GM21381 (cell line): ENCODE measurements around the gene ERP27.
A peak's percentile ranks its signal among the peaks of the same experiment; 100 is the strongest.

Source experiments
- ATAC-seq: cut with Tn5 transposase; IDR thresholded peaks from one replicate; pipeline ENCODE4 v1.9.1; 2021; ENCODE audit warnings: mild to moderate bottlenecking, moderate library complexity; ENCODE audit not compliant: unreplicated experiment

Gene ERP27

DNA sequence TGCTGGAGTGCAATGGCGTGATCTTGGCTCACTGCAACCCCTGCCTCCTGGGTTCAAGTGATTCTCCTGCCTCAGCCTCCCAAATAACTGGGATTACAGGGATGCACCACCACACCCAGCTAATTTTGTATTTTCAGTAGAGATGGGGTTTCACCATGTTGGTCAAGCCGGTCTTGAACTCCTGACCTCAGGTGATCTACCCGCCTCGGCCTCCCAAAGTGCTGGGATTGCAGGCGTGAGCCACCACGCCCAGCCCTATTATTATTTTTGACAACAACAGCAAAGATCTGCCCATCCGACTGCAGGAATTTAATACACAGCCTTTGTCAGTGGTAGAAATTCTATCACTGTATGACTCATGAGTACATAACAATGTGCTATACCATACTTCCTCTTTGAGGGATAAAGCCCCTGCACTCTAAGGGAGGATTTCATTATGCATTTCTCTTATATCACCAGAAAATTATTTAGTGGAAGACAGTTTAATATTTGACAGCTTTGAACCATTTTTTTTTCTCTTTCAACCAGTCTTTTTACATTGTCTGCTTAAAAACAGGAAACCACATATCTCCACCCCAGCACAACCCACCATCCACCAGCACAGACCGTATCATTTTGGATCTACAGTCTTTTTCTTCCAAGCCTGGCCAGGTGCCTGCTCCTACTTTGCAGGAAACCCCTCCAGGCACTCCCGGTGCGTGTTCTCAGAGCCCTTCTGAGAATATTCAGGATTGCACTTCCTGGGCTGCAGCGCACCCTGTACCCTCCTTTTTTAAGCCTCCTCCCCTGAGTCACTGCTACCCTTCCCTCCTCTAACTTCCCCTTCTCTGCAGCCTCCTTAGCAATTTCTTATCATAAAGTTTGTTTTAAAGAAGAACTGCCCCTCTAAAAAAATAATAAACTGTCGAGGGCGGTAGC lies 22.5 kb upstream of the ERP27 start:
- peak; percentile 30 for ATAC-seq

GRCh38 chr12:14959916-14960496 lies 21.7 kb upstream of the ERP27 start:
- ATAC-seq: no peak

DNA sequence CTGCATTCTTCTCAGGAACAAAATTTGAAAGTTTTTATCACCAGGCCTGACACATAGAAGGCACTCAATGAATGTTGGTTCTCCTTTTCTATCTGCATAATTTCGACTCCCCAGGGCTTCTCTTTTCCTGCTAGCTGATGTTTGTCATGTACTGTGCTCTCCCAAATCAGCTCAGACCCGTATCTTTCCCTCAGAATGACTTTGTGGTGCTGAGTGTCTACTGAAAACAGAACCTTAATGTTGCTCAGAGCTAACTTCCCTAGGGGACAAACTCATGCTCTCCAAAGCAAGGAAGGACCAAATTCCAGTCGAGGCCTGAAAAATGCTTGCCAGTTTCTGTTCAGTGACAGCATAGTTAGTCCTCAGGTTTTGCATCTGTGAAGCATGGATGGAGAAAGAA lies 21.1 kb upstream of the ERP27 start:
- ATAC-seq: no peak

DNA sequence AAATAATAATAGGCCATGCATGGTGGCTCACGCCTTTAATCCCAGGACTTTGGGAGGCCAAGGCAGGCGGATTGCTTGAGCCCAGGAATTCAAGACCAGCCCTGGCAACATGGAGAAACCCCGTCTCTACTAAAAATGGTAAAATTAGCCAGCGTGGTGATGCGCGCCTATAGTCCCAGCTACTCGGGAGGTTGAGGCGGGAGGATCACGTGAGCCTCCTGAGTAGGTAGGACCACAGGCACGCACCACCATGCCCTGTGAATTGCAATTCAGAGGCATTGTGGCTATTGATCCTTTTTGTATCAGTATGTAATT lies 20.7 kb upstream of the ERP27 start:
- no peak for ATAC-seq

DNA sequence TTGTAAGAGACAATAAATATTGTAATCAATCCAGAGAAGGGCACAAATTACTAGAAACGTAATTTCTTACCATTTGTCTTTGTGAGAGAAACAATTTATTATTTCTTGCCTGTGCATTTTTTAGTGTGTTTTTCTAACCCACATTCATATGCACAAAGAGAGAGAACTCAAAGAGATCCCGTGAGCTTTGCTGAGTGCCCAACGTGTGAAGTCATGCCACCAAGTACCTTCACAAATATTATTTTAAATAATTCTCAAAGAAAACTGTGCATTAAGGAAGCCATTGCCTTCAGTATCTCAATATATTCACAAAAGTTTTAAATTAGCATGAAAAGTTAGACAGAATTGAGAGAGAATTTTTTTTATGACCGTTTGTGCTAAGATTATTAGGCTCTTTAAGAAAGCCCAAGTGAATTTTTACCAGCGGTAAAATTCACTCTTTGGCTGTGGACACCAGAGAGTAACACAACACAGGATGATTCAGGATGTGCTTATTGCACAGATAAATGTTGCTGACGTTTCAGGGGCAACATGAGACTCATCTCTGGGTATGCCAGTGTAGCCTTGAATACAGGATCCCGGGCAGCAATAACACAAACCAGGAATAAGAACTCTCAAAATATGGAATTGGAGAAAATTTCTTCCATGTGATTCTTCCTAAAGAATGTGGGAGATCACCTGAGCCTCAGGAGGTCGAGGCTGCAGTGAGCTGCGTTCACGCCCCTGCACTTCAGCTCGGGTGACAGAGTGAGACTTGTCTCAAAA lies 20.2 kb upstream of the ERP27 start:
- ATAC-seq: no peak

DNA sequence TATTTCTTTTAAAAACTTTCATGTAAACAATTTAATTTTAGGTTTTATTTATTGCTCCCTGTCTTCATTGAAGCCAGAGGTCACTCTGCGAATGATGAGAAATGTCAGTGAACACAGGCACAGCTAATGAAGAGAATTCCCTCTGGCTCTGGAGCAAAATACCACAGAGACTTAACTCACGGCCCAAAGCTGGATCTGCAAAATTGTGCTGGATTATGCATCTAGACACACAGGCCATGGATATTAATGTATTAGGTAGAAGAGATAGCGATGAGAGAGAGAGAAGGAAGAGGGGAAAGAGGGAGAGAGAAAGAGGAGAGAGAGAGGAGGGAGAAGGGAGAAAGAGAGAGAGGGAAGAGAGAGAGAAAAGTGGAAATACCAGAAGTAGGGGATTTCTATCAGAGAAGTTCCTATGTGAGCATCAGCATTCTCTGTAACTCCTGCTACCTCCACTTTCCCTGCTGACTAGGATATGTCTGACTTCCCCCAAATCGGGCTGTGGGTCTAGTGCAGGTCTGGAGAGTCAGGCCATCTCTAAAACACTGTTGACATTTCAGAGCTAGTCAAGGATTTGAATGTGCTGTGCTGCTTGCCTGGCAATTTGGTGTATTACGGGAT lies 19.3 kb upstream of the ERP27 start:
- no peak for ATAC-seq

DNA sequence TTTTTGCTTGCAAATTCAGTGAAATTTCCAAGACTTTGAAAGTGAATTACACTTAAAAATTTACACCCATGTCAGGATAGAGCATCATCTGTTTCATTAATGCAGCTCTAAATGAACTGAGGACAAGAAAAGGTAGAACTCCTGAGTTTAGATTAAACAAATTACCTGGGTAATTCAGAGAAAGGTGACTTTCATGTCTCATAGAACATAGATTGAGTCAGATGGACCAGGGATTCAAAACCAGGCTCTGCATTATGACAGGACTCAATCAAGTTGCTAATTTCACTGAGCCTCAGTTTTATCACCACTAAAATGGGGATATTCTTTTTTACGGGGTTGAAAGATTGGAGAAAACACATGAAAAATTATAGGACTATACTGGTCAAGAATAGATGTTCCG lies 18.6 kb upstream of the ERP27 start:
- ATAC-seq: no peak

DNA sequence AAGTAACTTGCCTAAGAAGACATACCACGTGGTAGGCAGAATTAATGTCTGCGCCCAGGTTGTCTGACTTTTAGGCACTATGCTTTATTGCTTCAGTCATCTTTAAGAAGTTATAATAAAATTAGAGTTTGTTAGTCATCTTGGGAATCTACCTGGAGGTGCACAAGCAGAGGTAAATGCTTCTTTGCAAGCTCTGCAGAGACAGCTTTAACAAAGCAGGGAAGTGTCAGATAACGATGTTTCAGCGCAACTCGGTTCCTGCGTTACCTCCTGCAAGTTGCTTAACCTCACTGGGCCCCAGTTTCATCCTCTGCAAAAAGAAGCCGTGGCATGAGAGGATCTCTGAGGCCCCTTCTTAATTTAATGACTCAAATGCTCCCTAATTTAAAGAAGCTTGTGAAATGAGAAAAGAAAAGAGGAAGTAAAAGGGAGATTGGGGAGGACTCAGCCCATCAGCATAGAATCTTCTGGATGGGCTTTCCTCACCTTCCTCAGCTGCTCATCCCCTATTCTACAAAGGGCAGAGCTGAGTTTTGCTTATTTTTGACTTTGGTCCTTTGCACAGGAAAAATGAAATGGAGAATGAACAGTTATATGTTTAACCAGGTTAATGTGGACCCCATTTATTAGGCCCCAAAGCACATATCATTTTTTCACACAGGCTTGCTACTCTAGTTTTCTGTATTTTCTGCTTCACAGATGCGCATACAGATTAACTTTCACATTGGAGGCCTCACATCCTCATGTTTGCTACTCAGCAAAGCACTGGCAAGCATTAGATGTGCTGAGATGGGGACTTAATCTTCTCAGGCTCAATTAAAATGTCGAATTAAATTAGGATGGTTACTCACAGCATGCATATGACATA lies 17.9 kb upstream of the ERP27 start:
- ATAC-seq: peak; percentile 42

DNA sequence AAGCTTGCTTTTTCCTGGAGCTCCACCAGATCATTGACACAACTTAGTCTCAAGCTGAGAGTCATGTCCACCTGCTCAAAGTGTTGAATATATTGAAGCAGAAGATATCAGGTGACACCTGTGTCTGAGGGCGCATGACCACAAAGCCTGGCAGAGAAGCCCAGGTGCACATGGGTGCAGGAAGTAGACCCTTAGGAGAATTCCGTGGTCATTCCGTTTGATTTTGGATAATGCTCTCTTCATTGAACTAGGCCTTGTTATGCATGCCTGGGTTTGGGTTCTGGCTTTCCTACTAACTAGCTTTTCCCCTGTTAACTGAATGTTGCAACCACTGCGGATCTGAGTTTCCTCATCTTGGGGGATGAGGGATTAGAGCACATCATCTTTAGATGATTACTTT lies 15.9 kb upstream of the ERP27 start:
- no peak for ATAC-seq

DNA sequence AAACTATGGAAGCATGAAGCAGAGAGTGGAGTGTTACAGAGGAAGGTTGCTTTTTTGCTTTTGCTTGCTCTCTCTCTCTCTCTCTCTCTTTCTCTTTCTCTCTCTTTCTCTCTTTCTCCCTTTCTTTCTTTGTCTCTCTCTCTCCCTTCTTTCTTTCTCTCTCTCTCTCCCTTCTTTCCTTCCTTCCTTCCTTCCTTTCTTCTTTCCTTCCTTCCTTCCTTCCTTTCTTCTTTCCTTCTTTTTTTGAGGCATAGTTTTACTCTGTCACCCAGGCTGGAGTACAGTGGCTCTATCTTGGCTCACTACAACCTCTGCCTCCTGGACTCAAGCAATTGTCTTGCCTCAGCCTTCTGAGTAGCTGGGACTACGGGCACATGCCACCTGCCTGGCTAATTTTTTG lies 15.4 kb upstream of the ERP27 start:
- ATAC-seq: no peak

DNA sequence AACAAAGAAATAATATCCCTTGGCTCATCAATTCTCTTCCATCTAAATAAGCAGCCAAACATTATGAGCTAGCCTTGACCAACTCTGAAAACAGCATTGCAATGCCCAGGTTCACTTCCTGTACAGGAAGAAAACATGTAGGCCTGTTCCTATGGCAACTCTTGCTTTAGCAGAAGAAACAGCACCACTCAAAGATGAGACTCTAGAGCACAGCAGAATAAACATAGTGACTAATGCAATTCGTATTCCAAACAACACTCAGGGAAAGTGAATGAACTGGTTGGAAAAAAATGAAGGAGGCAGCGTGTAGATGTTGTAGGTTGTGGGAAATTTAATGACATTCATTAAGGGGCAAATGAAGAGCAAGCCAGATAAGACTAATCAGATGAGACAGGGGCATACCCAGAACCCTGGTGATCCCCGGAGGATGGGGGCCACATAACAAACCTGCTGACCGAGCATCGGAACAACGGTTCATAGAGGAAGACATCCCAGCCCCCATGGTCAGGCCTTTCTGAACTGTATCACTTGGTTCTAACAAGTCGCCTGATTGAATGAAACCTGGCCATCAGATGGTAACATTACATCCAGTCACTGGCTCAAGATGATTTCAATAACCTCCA lies 14.1 kb upstream of the ERP27 start:
- peak; percentile 60 for ATAC-seq

DNA sequence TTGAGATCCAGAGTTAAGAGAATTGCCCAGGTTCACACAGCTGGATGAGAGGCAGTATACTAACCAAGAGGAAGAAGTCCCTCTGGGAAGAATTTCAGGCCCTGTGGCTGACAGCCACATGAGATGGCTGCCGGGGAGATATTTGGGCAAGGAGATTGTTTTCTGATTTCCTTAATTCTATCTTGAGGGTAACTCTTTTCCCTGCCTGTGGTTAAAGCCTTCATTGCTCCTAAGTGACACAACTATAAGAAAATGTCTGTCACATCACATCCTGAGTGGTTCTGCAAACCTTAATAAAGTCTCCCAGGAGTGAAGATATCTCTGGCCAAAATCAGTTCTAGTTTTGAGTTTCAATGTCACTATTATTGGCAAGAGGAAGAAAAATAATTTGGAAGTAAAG lies 13.5 kb upstream of the ERP27 start:
- ATAC-seq: no peak

DNA sequence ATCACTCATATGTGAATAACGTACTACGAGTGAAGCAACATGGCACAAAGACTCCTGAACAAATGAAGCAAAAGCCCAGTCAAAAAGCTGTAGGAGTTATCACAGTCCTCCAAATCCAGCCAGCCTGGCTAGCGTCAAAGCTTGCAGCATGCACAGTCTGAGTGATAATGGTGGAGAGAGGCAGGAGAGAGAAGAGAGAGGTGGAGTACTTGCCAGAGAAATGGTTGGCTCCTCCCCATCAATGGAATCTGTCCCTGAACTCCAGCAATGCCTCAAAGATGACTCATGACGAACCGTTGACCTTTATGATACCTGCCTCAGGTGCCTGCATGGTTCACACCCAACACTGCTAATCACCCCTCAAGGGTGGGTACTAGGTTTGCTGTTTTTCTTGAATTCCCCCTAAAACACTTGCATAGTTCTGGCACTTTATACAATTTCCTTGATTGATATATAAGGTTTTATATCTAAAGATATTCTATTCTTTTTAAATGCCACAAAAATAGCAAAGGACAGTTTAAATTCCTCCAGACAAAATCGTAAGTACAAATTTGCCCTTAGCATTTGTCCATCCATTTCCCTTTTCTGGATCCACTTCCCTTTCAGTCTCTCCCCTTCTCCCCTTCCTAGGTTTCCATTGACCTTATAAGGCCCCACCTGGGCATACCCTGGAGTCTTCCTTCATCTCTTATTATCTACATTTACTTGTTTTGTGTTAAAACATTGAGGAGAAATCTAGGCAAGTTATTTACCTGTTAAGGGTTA lies 12.8 kb upstream of the ERP27 start:
- no peak for ATAC-seq

DNA sequence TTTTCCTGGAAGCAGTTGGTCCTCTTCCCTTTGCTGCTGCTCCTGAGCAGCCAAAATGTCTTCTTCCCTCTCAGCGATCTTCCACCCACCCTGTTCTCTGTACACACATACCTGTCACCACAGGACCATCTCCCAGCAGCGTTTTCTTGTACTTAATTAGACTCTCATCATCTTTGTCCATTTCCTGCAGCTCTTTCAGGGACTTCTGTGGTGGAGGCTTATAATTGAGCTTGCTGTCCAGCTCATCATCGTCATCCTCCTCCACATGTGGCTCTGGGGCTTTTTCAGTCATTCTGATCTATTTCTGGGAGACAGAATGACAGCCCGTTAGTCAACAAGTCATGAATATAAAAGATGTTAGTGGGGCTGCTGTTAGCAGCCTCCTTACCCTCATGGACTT lies 12.1 kb upstream of the ERP27 start:
- ATAC-seq: no peak

DNA sequence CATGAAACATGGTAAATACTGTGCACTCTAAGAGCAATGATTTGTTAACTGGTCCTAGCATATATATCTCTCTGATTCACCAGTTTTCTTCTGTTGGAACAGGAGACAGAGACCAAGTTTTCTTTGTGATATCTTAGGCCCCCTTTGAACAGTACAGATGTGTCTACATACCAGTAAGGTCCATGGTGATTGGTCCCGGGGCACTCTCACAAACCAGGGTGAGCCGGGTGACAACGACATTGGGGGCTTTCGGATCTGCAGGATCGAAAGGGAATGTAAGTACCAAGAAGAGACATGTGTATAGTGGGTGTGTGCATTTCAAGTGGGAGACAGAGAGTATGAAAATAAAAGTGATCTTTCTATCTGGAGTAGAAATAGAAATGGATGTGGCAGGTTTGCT lies 11.3 kb upstream of the ERP27 start:
- ATAC-seq: no peak

DNA sequence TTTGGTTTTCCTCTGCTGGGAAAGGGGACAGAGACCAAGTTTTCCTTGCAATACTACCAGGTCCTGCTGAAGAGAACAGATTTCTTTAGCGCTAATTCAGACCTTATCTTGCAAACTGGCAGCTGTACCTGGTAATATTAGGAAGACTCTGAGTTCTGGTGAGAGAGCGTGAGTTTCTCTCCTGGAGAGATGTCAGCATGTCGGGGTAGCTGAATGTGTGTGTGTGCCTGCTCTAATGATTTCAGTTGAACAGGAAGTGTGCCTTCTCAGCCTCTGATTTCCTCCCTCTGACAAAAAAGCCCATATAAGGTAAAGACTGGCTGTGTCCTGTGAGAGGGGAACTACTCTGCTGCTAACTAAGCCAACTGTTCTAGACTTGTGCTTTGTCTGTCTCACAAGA lies 10.3 kb upstream of the ERP27 start:
- ATAC-seq: peak; percentile 90

DNA sequence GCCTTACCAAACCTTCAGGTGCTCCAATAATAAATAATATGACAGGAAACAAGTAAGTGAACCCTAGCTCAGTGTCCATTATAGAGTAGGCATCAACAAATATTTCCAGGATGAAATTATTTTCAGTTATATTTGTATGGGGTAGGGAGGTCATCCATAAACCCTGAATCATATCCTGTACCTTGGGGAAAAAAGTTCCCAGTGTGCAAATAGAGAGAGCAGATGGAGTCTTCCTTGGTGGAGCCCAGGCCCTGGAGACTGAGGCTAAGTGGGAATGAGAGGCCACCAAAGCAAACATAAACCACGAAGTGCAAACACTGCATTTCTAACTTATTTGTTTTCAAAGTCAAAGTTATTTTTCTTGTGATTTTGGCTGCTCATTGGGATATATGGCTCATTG lies 8.5 kb upstream of the ERP27 start:
- no peak for ATAC-seq

GRCh38 chr12:14946162-14946561 lies 7.8 kb upstream of the ERP27 start:
- no peak for ATAC-seq

GRCh38 chr12:14942196-14942931 lies 4.0 kb upstream of the ERP27 start:
- no peak for ATAC-seq
